HK-2 (cell line): Measurements from ENCODE around the gene WDR77.
A peak's percentile ranks its signal among the peaks of the same experiment; 100 is the strongest.

Source experiments
- DNase-seq: peaks from one replicate; pipeline ENCODE4 v3.0.0-alpha.2; 2018; ENCODE audit not compliant: unreplicated experiment

WDR77 gene

GRCh38 chr1:111448918-111449702 lies at the start of gene WDR77, which contains the start of gene ATP5PB:
WDR77 (minus strand) TSS chr1:111449256; CDS start chr1:111449169, 87 bp downstream.
ATP5PB (plus strand) TSS chr1:111449464; CDS start chr1:111449542, 78 bp downstream.
- peak; percentile 93 for DNase-seq

- no peak for DNase-seq
Measured at GRCh38 chr1:111497592-111497991, 48.5 kb upstream of the WDR77 start.

- DNase-seq = no peak
Measured at GRCh38 chr1:111496398-111496797, 47.3 kb upstream of the WDR77 start.

- DNase-seq = no peak
Measured at GRCh38 chr1:111491070-111491469, 42.0 kb upstream of the WDR77 start.

DNA sequence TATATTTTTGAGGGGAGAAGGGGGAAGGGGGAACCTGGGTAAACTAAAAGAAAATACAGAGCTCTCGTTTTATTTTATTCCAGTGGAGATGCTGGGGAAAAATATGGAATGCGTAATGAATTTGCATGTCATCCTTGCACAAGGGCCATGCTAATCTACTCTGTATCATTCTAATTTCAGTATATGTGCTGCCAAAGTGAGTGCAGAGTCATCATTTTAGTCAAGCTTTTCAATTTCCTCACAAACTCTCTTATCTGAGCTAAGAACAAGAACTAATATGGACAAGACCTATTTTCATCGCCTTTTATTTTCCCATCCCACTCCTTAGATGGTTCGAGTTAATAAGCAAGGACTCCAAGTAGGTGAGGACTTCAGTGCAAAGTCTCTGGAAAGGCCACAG lies 41.2 kb upstream of the WDR77 start:
- DNase-seq = no peak

- no peak for DNase-seq
Measured at GRCh38 chr1:111489604-111490003, 40.5 kb upstream of the WDR77 start.

DNA sequence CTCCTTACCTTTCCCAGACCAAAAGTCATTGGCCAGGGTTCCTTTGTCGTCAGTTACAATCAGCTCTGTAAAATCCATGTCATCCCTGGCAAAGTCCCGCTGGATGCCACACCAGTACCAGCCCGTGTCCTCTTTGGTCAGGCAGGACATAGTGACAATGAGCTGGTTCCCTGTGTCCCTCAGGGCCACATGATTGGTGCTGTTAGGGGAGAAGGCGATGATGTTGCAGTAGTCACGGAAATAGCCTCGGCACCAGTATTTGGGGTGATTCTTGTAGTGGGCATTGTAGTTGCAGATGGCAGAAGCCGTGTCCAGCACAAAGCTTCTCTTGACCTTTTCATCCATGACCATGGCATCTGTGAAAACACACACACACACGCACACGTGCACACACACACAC lies 39.6 kb upstream of the WDR77 start:
- DNase-seq = no peak

DNA sequence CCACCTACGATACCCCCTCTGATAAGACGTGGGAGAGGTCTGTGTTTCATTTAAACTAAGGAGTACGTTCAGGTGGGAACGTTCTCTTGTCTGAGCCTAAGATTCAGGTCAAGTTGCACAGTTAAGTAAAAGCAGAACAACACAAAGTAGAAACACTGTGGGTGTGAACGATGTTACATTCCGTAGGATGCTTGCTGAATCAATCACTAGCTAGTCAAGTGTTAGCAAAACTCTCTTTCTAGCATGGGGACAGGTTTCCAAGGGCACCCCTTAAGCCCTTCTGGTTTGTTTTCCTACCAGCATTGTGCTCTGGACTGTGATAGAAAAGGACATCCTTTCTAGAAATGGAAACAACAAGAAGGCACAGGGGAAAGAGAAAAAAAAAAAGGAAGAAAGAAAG lies 38.1 kb upstream of the WDR77 start:
- DNase-seq = no peak

- DNase-seq = no peak
Measured at GRCh38 chr1:111486431-111486830, 37.4 kb upstream of the WDR77 start.

DNA sequence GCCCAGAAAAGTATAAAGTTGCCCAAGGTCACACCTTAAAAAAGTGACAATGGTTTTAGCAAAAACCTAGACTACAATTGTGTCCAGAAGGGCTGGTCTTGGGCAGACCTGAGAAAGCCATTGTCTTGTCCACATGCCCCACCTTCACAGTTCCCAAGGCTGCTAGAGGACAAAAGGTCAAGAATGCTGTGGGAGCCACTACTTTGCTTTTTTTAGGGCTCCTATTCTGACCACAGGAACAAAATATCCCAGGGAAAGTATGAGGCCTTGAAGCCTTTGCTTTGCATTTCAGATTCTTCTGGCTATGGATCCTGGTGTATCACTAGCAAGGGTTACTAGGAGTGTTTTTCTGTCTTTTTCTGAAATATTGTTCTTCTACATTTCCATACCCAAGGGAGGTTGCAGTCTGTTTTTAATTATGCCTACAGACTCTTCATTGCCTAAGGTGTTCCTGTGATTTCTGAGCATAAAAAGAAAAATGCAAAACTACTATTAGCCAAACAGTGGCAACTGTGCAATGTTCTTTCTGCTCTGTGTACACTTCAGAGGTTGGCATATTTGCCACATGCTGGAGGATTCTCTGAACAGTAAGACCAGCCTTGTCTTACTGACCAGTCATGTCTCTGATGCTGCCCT lies 35.5 kb upstream of the WDR77 start:
- no peak for DNase-seq

DNA sequence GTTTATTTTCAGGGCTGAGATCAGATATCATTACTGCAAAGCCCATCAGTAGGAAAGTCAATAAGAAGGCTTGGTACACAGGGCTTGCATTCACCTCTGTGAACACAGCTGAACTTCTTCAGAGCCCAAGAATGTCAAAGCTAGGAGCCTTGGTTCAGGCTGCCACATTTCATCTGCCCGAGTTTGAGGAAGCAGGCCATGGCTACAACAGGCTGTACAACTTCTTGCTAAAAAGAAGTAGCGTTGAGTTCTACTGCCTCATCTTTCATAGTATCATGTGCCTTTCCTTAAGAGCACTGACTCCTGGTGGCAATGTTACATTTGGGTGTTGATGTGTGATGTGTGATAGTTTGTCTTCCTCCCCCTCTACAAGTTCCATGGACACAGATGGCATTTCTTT lies 34.8 kb upstream of the WDR77 start:
- no peak for DNase-seq

- DNase-seq = no peak
Measured at GRCh38 chr1:111483166-111483565, 34.1 kb upstream of the WDR77 start.

- peak; percentile 62 for DNase-seq
Measured at GRCh38 chr1:111481387-111482221, 32.5 kb upstream of the WDR77 start.

- DNase-seq = no peak
Measured at GRCh38 chr1:111480674-111481073, 31.6 kb upstream of the WDR77 start.

- DNase-seq = no peak
Measured at GRCh38 chr1:111476761-111477309, 27.8 kb upstream of the WDR77 start.

- no peak for DNase-seq
Measured at GRCh38 chr1:111476214-111476613, 27.2 kb upstream of the WDR77 start.

GRCh38 chr1:111475701-111476100 lies 26.6 kb upstream of the WDR77 start:
- DNase-seq = no peak

DNA sequence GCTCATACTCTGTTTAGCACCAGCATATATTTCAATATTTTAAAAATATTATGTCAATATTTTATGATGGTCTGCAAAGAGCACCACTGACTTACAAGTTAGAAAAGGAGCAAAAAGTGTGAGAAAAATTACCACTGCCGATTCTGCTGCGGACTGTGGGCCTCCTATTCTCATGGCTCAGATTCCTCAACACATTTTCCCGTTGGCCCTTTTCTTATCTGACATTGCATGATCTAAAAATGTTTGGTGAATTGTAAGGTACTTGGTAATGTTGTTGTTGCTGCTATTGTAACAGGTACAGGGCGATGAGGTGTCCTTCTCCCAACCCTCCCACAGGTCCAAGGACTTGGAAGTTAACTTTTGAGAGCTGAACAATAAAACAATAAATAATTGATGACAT lies 25.5 kb upstream of the WDR77 start:
- DNase-seq = no peak

DNA sequence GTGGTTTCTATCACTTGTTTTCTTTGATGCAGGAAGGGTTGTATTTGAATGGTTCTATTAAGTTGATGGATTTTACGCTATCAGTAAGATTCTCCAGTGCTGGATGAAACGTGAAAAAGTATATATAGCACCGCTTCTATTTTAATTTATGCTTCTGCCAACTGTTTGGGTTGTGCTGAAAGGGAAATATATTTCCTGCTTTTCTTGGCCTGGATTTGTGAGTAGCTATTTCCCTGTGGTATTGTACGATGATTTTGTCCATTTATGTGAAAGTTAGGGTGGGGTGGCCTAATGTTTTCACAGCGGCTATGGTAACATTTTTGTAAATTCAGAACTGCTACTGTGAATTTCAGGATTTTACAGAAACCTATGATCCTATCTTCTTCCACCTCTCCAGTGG lies 25.1 kb upstream of the WDR77 start:
- no peak for DNase-seq

- DNase-seq = no peak
Measured at GRCh38 chr1:111471538-111471937, 22.5 kb upstream of the WDR77 start.

- no peak for DNase-seq
Measured at GRCh38 chr1:111471012-111471411, 22.0 kb upstream of the WDR77 start.

DNA sequence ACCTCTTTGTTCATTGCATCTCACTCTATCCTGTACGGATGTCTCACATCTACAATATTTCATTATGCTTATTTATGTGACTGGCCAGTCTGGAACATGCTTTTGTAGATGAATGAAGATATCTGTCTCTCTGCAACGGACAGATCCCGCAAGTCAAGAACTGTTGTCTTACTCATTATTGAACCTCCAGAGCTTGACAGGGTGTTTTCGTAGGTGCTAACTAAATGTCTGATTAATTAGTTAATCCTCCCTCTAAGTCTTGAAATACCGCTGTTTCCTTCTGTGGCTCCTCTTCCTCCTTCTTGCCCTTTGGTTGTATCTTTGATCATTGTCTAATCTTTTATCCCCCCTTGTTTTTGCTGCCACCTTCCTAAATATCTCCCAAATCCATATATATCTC lies 21.5 kb upstream of the WDR77 start:
- DNase-seq = no peak
